Measurements from ENCODE around the gene KLF16.
"Not testable (repeated sequence)": the region's sequence is repeated elsewhere in the genome, so short reads cannot be mapped to it uniquely, and the experiment has no call there.

The KLF16 gene

GRCh38 chr19:1884291-1884718, 20.9 kb upstream of the KLF16 start:
- TF ChIP-seq, protein P1, sequence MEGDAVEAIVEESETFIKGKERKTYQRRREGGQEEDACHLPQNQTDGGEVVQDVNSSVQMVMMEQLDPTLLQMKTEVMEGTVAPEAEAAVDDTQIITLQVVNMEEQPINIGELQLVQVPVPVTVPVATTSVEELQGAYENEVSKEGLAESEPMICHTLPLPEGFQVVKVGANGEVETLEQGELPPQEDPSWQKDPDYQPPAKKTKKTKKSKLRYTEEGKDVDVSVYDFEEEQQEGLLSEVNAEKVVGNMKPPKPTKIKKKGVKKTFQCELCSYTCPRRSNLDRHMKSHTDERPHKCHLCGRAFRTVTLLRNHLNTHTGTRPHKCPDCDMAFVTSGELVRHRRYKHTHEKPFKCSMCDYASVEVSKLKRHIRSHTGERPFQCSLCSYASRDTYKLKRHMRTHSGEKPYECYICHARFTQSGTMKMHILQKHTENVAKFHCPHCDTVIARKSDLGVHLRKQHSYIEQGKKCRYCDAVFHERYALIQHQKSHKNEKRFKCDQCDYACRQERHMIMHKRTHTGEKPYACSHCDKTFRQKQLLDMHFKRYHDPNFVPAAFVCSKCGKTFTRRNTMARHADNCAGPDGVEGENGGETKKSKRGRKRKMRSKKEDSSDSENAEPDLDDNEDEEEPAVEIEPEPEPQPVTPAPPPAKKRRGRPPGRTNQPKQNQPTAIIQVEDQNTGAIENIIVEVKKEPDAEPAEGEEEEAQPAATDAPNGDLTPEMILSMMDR (IDR thresholded peaks at IDR 0.05; ENCODE audit: low read depth, low read length), result no peak
- DNase-seq (ENCODE audit: extremely low read depth, low read depth), result no peak

DNA sequence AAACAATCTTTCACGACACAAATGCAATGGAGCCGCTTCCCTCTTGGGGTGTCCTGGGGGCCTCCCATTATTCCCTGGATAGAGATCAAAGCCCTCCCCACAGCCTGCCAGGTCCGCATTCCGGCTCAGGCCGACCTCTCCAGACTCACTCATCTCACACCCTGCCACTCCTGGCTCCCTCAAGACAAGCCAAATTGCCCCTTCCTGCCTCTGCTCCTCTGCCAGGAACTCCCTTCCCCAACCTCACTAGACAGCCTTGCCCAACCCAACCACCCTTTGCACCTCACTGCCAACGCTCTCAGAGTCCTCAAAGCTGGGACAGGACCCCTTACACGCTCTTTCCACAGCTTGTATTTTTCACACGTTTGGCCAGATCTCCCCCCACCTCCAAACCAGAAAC, 20.4 kb upstream of the KLF16 start:
- TF ChIP-seq, protein P1 (IDR thresholded peaks at IDR 0.05; ENCODE audit: low read depth, low read length), result no peak
- no peak for DNase-seq (ENCODE audit: extremely low read depth, low read depth)

GRCh38 chr19:1882786-1883692, 19.7 kb upstream of the KLF16 start:
- TF ChIP-seq, protein P1 (IDR thresholded peaks at IDR 0.05; ENCODE audit: low read depth, low read length), result no peak

GRCh38 chr19:1882089-1882785, 18.9 kb upstream of the KLF16 start:
- TF ChIP-seq, protein P1 (IDR thresholded peaks at IDR 0.05; ENCODE audit: low read depth, low read length), result no peak
- no peak for DNase-seq (ENCODE audit: extremely low read depth, low read depth)

More at GRCh38 chr19:1882786-1883692, 19.7 kb upstream of the KLF16 start:
- DNase-seq (ENCODE audit: extremely low read depth, low read depth), result no peak

GRCh38 chr19:1881393-1882088, 18.2 kb upstream of the KLF16 start:
- DNase-seq (ENCODE audit: extremely low read depth, low read depth), result not testable (repeated sequence)

- no peak for DNase-seq (ENCODE audit: extremely low read depth, low read depth)
- TF ChIP-seq, protein P1 (IDR thresholded peaks at IDR 0.05; ENCODE audit: low read depth, low read length), result no peak
These were observed 17.4 kb upstream of the KLF16 start for GRCh38 chr19:1880611-1881392.

DNA sequence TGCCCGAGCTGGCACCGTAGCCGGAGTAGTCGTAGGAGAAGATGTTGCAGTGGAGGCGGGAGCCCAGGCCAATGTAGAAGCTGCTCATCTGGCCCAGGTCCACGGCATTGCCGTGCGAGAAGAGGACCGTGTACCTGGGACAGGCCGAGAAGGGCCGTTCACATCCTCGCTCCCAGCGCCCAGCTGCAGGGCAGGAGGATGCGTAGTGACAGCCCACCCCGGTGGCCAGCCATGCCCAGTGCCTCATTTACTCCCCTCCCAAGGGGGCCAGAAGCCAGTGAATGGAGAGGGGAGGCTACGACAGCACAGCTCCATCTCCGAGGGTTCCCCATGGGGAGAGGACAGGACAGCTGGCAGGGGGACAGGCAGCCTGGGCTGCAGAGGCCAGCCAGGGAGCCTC, 16.6 kb upstream of the KLF16 start:
- not testable (repeated sequence) for DNase-seq (ENCODE audit: extremely low read depth, low read depth)

DNA sequence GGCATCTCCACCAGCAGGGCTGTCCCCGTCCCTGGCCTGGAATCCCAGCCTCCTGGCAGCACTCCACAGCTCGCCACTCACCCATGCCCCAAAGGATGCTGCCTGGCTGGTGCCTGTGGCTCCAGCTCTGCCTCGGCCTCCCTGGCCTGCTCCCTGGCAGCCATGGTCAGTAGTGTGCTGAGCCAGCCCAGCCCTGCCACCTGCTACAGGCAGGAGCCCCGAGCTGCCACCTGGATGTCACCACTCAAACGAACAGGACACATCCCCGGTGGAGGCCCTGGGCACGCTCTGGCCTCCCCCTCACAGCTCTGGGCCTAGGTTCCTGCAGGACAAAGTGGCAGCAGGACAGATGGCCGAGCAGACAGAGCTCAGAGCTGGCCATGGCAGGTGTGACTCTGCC, 15.2 kb upstream of the KLF16 start:
- DNase-seq (ENCODE audit: extremely low read depth, low read depth), result not testable (repeated sequence)

GRCh38 chr19:1877280-1877660, 13.9 kb upstream of the KLF16 start:
- DNase-seq (ENCODE audit: extremely low read depth, low read depth), result not testable (repeated sequence)
